ENCODE data around the gene CEACAM18. TPM values are rescaled to one million over a fixed set of nuclear protein-coding genes. Genes with fewer than 3 reads are reported as not detected.

CEACAM18 gene
- total RNA-seq, 2 donors from 2014 or later, result not detected

DNA sequence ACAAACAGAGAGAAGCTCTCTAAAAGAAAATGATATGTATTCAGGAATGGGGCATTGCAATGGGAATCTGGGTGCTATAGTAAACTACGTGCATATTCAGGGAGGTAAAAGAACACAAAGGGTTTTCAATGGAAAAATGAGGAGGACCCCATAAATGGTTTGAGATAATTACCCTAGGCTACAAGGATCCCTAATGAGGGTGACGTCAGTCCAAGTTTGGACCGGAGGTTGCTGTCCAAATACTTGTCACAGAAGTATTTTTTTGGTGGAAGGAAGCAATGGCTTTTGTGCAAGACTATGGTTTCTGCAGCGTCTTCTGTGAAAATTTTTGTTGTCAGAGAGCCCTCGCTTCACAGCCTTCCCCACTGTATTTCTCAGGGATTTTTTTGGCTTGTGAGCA, 995 bp upstream of the CEACAM18 start:
- no peaks in the 10 kb centered on the region for H3K9me3 ChIP-seq
- H3K36me3 ChIP-seq, result no peaks in the 10 kb centered on the region
- H3K4me1 ChIP-seq, result no peaks in the 10 kb centered on the region
- H3K27me3 ChIP-seq, result no peaks in the 10 kb centered on the region
- TF ChIP-seq, protein P1, sequence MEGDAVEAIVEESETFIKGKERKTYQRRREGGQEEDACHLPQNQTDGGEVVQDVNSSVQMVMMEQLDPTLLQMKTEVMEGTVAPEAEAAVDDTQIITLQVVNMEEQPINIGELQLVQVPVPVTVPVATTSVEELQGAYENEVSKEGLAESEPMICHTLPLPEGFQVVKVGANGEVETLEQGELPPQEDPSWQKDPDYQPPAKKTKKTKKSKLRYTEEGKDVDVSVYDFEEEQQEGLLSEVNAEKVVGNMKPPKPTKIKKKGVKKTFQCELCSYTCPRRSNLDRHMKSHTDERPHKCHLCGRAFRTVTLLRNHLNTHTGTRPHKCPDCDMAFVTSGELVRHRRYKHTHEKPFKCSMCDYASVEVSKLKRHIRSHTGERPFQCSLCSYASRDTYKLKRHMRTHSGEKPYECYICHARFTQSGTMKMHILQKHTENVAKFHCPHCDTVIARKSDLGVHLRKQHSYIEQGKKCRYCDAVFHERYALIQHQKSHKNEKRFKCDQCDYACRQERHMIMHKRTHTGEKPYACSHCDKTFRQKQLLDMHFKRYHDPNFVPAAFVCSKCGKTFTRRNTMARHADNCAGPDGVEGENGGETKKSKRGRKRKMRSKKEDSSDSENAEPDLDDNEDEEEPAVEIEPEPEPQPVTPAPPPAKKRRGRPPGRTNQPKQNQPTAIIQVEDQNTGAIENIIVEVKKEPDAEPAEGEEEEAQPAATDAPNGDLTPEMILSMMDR (IDR thresholded peaks at IDR 0.05), result no peak
- H3K9ac ChIP-seq (ENCODE audit: low read depth in 2 of 2, low read length in 2 of 2), result no peak overlapping the region
- H3K27ac ChIP-seq, result no peak overlapping the region
- no peak for DNase-seq
- H3K4me3 ChIP-seq, result no peak overlapping the region
- intact Hi-C loops (cut with DNase I), result no loop called here

DNA sequence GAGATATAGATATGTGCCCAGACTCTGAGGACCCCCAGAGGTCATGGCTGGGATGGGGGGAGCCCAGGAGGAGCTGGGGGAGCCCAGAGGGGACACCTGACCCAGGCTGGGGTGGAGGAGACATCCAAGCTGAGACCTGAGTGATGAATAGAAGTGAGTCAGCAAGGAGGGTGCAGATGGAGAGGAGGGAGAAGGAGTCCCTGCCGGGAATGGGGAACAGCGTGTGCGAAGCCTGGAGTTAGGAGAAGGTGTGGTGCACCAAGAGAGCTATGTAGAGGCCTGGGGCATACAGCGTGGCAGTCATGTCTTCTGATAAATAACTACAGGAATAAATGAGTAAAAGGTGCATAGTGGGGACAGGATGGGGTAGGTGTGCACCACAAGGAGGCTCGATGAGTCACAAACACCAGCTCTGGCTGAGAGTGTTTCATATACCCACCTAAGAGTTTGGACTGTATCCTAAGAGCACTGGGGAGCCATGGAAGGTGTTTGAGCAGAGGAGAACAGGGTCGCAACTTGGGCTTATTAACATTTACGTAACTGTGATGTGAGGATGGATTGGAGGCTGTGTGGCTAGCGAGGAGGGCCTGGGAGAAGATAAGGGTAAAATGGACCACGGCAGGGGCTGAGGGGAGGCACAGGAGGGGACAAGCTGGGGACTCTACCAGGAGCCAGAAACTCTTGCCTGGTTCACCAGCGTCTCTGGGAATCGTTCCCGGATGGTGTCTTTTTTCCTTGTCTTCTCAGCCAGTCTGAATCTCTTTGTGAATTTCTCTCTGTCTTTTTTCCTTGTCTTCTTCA, 1.4 kb downstream of the CEACAM18 start:
- TF ChIP-seq, protein P1 (IDR thresholded peaks at IDR 0.05), result no peak
- DNase-seq, result no peak
- Histone ChIP-seq H3K4me1 (no peaks in the 10 kb centered on the region), H3K4me3 (no peak overlapping the region), H3K27ac (no peak overlapping the region), H3K27me3 (no peaks in the 10 kb centered on the region), H3K9ac (ENCODE audit: low read depth in 2 of 2, low read length in 2 of 2) (no peak overlapping the region), H3K9me3 (no peaks in the 10 kb centered on the region), H3K36me3 (no peaks in the 10 kb centered on the region)
- intact Hi-C loops (cut with DNase I), result no loop called here

DNA sequence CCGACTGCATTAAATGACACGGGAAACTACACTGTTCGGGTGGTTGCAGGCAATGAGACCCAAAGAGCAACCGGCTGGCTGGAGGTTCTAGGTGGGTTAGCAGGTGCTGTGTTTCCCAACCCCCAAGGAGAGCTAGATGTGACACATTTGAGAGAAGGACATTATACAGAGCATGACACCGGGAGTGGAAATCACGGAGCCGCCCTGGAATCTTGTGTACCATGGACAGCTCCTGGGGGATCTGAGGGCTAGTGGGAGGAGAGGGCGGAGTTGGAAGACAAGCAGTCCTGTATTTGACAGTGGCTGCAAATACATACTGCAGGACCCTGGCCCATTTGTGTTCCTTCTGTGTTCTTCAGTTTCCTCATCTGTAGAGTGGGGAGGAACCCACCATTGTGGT, 2.3 kb downstream of the CEACAM18 start:
- no peaks in the 10 kb centered on the region for H3K4me1 ChIP-seq
- DNase-seq, result no peak
- no peaks in the 10 kb centered on the region for H3K9me3 ChIP-seq
- no peaks in the 10 kb centered on the region for H3K36me3 ChIP-seq
- no peak overlapping the region for H3K4me3 ChIP-seq
- no peaks in the 10 kb centered on the region for H3K27me3 ChIP-seq
- intact Hi-C loops (cut with DNase I), result no loop called here
- H3K9ac ChIP-seq (ENCODE audit: low read depth in 2 of 2, low read length in 2 of 2), result no peak overlapping the region
- TF ChIP-seq, protein P1 (IDR thresholded peaks at IDR 0.05), result no peak
- no peak overlapping the region for H3K27ac ChIP-seq

DNA sequence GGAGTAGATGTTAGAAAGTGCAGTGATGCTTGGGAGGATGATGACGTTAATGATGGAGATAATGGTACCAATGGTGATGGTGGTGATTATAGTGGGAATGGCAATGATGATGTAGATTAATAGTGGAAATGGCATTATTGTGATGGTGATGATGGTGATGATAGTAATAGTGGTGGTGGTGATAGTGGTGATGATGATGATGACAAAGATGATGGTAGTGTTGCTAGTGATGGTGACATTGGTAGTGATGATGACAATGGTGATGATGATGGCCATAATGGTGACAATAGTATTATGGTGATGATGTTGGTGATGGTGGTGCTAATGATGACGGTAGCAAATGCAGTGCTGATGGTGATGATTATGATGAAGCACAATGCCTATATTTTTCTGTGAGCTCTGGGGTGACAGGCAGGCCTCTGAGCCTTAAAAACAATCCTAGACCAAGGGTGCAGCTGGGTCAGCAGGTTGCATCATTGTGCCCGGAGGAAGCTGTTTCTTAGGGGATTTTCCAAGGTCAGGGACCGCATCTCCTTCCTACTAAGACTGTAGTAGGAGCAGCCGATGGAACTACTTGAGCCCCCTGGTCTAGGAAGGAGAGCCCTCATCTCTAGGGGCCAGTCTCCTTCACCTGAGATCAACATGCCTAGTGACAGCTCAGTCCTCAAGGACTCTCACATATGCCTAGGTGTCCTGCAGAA, 7.8 kb downstream of the CEACAM18 start:
- H3K36me3 ChIP-seq, result no peaks in the 10 kb centered on the region
- intact Hi-C loops (cut with DNase I), result no loop called here
- H3K9ac ChIP-seq (ENCODE audit: low read depth in 2 of 2, low read length in 2 of 2), result no peak overlapping the region
- no peak overlapping the region for H3K4me3 ChIP-seq
- no peak for DNase-seq
- H3K27ac ChIP-seq, result no peak overlapping the region
- TF ChIP-seq, protein P1 (IDR thresholded peaks at IDR 0.05), result no peak
- no peaks in the 10 kb centered on the region for H3K9me3 ChIP-seq
- no peaks in the 10 kb centered on the region for H3K27me3 ChIP-seq
- H3K4me1 ChIP-seq, result no peaks in the 10 kb centered on the region

DNA sequence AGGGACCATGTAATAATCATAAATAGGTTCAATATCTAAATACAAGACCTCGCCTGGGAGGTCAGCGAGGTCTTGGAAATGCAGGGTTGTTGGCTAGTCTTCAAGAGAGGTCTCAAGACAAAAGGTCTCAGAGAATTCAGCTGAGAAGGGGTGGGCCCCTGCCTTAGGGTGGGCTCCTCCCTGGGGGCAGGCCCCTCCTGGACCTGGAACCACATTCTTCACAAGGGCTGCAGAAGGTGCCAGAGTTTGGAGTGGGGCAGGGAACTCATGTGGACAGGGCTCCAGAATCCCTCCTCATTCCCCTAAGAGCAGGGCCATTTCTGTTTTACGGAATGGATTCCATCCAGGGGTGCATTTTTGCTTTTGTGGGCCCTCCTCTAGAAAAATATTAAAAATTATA, 10.2 kb downstream of the CEACAM18 start:
- Histone ChIP-seq H3K36me3 (no peaks in the 10 kb centered on the region), H3K27me3 (no peaks in the 10 kb centered on the region), H3K9ac (ENCODE audit: low read depth in 2 of 2, low read length in 2 of 2) (no peak overlapping the region), H3K9me3 (no peaks in the 10 kb centered on the region), H3K27ac (no peak overlapping the region), H3K4me1 (no peaks in the 10 kb centered on the region), H3K4me3 (no peak overlapping the region)
- TF ChIP-seq, protein P1 (IDR thresholded peaks at IDR 0.05), result no peak
- intact Hi-C loops (cut with DNase I), result no loop called here
- DNase-seq, result no peak

Measured in colonic mucosa (tissue), 4 donors.